Fibroblast of upper back skin (primary cell): ENCODE measurements around the gene ZNF727.
"Not testable (repeated sequence)": the region's sequence is repeated elsewhere in the genome, so short reads cannot be mapped to it uniquely, and the experiment has no call there.

ENCODE experiments used
- DNase-seq: peaks from one replicate; pipeline ENCODE4 v3.0.0-alpha.2; 2013

ZNF727 gene

DNA sequence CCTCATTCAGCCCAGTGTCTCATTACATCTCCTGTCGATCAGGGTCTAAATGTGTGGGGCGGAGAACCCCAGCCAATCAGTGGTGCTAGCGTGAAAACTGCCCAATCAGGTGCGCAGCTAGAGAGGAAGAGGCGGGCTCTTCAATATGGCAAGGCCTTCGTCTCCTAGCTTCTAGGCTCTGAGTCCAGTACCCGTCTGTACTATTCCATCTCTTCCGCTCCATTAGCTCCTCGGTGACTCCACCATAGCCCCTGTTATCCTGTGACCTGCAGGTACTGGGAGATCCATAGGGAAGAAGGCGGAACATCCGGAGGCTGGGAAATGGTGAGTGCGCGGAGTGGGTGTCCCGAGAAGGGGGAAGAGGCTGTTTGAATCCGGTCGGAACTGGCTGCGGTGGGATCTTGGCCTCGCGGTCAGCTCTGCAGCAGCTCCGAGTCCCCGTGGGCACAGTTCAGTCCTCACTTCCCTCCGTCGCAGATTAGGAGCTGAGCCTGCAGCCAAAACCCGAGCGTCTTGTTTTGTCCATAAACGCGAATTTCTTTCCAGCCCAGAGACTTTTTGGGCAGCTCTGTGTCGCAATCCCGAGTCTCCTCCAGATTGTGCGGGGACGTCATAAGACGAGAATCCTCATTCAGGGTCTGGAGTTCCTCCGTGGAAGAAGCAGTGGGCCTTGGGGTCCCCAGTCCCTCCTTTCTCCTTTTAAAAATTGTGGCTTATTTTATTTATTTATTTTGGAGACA lies at the start of gene ZNF727:
ZNF727 (plus strand) TSS at position 134 of the 740 bp plus-strand sequence; CDS start at position 322, 188 bp downstream.
- no peak for DNase-seq

DNA sequence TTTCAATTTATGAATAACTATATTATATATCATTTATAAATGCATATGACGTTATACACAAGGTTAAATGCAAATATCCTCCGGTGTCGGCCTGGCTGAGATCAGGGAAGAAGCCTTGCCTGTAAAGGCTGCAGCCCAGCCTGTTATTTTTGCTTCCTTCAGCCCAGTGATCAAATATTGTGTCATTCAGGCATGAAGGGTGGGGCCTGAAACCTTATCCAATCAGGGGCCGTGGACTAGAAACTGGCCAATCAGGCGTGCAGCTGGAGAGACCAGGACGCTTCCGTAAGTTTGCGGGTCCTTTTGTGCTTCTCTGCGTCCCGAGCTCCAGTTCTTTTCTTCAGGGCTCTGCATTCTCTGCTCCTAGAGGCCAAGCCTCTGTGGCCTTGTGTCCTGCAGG lies 46.7 kb upstream of the ZNF727 start, which contains the start of gene ZNF722:
ZNF722 (plus strand) TSS at position 301 of the 400 bp plus-strand sequence. CDS start 113 bp downstream, outside the sequence.
- DNase-seq = no peak

GRCh38 chr7:64015496-64015895 lies 29.7 kb upstream of the ZNF727 start:
- not testable (repeated sequence) for DNase-seq

DNA sequence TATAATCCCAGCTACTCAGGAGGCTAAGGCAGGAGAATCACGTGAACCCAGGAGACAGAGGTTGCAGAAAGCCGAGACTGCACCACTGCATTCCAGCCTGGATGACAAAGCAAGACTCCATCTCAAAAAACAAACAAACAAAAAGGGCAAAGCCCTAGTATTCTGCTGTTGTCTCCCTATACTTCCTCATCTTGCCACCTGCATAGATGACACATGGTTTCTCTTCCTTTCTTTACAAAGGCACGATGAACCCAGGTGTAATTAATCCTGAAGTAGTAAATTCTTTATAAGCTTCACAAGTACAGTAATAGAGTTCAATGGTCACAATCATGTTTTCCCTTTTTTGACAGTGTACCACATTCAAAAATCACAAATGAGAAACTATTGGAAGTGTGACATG lies 9.8 kb upstream of the ZNF727 start:
- no peak for DNase-seq

DNA sequence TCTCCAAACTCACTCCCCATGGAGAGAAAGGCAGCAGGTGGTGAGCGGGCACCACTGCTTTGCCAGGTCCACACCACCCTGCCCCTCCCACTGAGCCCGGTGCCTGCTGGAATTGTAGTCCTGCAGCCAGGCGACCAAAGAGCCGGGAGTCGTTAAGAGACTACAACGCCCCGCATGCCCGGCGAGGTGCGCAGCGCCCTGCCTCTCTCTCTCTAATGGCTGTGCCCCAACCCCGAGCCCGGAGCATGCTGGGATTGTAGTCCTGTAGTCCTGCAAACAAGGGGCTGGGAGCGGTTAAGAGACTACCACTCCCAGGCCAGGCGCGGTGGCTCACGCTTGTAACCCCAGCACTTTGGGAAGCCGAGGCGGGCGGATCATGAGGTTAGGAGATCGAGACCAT lies 8.1 kb upstream of the ZNF727 start:
- DNase-seq = no peak

DNA sequence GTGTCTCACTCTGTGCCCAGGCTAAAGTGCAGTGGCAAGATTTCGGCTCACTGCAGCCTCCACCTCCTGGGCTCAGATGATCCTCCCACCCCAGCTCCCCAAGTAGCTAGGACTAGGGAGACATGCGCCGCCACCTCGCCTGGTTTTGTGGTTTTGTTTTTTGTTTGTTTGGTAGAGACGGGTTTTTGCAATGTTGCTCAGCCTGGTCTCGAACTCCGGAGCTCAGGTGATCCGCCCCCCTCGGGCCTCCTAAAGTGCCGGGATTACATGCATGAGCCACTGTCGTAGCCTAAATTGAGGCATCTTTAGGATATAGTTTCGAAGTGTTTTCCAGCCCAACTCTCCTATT lies 781 bp downstream of the ZNF727 start:
- DNase-seq = no peak

GRCh38 chr7:64077837-64078698 lies 32.8 kb downstream of the ZNF727 start:
- not testable (repeated sequence) for DNase-seq

DNA sequence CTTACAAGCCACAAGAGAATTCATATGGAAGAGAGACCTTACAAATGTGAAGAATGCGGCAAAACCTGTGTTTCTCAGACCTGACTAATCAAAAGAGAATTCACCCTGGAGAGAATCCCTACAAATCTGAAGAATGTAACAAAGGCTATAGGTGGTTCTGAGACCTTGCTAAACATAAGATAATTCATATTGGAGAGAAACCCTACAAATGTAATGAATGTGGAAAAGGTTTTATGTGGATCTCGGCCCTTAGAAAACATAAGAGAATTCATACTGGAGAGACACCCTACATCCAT lies 33.4 kb downstream of the ZNF727 start:
- DNase-seq = no peak

- DNase-seq = no peak
Observed at GRCh38 chr7:64087501-64087900, 42.3 kb downstream of the ZNF727 start.

DNA sequence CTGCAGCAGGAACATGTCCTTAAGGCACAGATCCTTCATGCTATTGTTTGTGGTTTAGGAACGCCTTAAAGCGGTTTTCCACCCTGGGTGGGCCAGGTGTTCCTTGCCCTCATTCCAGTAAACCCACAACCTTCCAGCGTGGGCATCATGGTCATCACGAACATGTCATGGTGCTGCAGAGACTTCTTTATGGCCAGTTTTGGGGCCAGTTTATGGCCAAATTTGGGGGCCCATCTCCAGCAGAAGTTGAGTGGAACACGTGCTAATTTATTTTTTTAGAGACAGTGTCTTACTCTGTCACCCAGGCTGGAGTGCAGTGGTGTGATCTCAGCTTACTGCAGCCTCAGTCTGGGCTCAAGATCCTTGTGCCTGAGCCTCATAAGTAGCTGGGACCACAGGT lies 43.6 kb downstream of the ZNF727 start:
- not testable (repeated sequence) for DNase-seq
